Skeletal muscle cell (primary cell): ENCODE results near the gene CNBP.
"Not testable (repeated sequence)": the region's sequence is repeated elsewhere in the genome, so short reads cannot be mapped to it uniquely, and the experiment has no call there.

Experiments used
- DNase-seq: peaks from one replicate; pipeline ENCODE4 v3.0.0-alpha.2; 2010; ENCODE audit warnings: low read depth
- H3K4me3 ChIP-seq: 2 replicates; pipeline ENCODE4 v1.5.1; 2011; ENCODE audit warnings: low read depth, mild to moderate bottlenecking, control low read depth, low read length, moderate library complexity

The CNBP gene

DNA sequence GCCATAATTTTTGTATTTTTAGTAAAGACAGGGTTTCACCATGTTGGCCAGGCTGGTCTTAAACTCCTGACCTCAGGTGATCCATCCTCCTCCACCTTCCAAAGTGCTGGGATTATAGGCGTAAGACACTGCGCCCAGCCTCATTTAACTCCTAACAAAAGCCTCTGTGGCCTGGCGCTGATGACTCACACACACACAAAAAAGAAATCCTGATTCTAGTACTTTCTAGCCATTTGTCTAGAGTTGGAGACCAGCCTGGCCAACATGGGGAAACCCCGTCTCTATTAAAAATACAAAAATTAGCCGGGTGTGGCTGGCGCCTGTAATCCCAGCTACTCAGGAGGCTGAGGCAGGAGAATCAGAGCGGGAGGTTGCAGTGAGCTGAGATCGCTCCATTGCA is 6.1 kb upstream of the CNBP start:
- not testable (repeated sequence) for H3K4me3 ChIP-seq, DNase-seq

DNA sequence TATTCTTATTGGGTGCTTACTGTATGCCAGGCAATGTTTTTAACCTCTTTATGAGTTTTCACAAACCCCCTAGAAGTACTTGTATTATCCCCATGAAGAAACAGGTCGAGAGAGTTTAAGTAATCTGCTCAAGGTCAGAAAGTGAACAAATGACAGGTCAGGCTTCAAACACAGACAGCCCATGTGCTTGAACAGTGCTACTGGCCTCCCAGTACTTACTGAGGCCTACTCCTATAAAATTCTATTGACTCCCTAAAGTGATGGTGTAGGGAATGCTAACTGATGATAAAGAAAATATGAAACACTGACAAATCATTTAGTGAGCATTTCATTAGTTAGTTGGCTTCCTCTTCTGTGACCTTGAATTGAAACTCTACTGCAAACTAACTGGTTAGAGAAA is 4.2 kb upstream of the CNBP start:
- no peak overlapping the region for H3K4me3 ChIP-seq
- DNase-seq: no peak

DNA sequence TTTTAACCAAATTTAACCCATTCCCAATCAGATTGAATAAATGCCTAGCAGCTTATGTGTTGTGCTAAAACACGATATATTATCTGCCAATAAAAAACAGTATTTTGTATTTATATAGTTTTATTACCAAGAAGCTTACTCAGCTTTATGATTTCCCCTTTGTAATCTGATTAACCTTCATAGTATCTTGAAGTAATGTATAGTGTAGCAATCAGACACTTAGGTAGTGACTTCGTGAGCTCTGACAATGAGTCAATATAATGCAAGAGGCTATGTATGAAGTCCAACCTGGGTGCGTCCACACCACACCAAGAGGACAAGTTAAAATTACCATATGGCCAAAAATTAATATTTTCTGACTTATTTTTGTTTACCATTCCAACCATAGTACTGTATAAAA is 2.1 kb upstream of the CNBP start:
- H3K4me3 ChIP-seq: no peak overlapping the region
- DNase-seq: no peak

DNA sequence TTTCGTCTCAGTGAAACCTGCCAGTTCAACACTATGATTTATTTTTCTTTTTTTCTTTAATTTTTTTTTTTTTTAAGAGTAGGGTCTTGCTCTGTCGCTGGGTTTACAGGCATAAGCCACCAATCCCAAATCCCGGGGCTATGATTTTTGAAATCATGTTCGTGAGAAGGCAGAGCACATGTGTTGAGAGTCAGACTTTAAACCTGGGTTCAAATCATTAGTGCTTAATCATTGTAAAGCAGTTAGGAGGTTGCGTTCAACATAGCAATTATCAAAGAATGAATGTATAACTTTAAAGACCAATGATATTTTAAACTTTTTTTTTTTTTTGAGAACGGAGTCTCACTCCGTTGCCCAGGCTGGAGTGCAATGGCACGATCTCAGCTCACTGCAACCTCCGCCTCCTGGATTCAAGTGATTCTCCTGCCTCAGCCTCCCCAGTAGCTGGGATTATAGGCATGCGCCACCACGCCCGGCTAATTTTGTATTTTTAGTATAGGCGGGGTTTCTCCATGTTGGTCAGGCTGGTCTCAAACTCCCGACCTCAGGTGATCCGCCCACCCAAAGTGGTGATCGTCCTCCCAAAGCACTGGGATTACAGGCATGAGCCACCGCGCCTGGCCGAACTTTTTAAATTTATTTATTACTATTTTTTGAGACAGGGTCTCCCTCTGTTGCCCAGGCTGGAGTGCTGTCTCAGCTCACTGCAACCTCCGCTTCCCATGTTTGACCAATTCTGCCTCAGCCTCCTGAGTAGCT is 1.3 kb upstream of the CNBP start:
- DNase-seq: not testable (repeated sequence)
- peak overlapping the region; percentile 84 for H3K4me3 ChIP-seq

DNA sequence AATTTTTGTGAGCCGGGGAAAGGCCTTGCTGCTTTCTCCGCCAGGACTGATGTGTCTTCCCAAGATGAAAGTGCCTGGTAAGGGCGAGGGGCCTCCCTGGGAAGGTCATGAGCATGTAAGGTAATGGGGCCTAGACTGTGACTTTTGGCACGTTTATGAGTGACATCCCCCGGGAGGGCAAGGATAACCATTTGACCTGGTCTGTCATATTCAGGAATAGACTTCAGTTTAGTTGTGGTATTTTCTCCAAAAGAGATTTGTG is 631 bp upstream of the CNBP start:
- DNase-seq: no peak
- peak overlapping the region; percentile 84 for H3K4me3 ChIP-seq

DNA sequence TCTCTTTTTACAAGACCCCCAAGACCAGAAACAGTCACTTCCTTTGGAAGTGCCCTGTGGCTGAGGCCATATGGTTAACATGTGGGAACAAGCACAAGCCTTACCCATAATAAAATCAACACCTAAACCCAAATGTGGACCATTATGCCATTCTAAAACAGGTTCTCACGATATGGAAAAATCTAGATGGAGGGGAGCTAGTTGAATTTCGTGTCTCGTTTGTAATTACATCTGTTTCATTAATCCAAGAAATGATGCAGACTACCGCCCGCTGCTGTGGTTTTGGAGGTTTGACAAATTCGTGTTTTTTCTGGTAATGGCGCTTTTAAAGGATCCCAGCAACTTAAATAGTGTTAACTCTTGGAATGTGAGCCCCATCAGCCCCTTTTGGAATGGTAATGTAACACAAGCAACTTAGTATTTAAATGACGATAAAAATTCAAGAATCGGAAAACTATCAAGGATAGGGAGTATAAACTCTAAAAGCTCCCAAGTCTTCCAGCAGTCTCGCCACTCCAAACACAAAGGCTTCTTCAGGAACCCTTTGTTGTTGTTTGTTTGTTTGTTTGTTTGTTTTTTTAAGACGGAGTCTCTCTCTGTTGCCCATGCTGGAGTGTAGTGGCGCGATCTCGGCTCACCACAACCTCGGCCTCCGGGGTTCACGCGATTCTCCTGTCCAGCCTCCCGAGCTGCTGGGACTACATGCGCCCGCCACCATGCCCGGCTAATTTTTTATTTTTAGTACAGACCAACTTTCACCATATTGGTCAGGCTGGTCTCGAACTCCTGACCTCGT is 1.1 kb downstream of the CNBP start:
- no peak for DNase-seq
- H3K4me3 ChIP-seq: peak overlapping the region; percentile 84

DNA sequence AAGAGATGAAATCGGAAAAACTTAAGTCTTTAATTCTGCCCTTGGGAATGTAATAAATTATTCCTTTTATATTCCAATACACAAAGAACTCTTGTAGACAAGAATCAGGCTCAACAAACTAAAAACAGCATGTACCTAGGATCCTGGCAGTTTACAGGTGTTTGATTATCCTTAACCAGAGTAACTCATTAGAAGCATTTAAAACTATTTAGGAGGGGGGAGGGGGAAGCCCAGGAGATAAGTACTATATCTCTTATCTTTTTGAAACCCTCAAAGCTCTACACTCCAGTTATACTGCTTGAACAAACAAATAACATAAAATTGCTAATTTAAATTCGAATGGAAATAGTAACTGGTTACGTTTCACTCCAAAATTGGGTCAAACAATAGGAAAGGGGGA is 1.9 kb downstream of the CNBP start:
- DNase-seq: no peak
- H3K4me3 ChIP-seq: peak overlapping the region; percentile 84

DNA sequence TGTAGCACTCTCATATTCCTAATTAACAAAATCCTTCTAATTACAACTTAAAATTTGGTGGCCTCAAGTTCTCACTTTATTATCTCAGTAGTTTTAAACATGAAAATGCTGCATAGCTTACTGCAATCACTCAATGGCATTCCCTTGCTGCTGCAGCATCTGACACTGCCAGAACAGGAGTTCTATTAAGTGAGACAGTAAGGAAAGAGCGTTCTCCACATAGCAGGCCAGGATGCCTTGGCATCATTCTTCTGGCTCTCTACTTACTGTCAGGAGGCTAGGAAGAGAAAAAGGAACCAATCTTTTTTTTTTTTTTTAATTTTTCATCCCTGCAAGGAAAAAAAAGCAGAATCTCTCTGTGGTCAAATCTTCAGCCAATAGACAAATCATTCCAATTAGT is 3.2 kb downstream of the CNBP start:
- DNase-seq: no peak
- peak overlapping the region; percentile 4 for H3K4me3 ChIP-seq

DNA sequence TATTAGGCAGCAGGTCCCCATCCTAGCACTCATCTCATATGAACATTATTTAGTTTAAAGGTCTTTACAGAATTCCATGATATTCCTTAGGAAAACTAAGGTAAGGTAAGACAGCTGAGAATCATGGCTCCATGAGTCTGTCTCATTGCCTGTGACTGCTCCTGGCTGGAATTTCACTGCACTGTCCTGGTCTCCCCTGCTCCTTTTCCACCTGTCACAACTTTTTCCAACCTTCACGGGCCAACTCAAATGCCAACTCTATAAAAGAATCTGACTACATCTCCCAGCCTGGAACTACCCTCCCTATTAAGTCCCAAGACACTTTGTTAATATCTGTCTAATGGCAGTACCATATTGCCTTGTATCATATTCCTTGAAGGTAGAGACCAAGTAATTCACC is 7.6 kb downstream of the CNBP start:
- no peak for DNase-seq
- H3K4me3 ChIP-seq: no peak overlapping the region

DNA sequence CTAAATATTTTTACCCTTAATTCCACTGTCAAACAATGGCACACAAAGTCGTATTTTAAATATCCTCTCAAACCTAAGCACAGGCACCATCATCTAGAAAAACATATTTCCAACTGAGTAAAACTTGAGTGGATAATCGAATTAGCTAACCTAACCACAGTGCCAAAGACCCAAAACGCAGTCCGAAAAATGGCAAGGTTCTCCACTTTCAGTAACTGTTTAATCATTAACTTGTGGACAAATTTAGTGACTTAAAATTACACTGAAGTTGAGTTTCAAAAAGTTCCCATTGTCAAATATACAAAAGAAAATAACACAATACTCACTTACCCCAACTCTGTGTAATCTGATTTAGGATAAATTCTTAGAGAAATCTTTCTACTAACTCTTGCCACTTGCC is 10.0 kb downstream of the CNBP start:
- no peak for DNase-seq
- H3K4me3 ChIP-seq: no peak overlapping the region

DNA sequence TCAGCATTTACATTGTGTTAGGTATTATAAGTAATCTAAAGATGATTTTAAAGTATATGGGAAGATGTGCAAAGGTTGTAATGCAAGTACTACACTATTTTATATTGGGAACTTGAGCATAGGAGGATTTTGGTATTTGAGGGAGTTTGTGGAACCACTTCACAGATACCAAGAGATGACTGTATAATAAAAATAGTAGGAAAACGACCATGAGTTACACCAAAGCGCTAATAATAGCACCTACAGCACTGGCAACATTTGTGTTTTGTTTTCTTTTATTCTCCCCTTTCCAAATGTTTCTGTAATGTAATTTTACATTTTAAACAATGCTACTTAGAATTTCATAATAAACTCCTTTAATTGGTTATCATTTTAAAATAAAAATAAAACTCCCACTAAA is 10.5 kb downstream of the CNBP start:
- no peak overlapping the region for H3K4me3 ChIP-seq
- no peak for DNase-seq

DNA sequence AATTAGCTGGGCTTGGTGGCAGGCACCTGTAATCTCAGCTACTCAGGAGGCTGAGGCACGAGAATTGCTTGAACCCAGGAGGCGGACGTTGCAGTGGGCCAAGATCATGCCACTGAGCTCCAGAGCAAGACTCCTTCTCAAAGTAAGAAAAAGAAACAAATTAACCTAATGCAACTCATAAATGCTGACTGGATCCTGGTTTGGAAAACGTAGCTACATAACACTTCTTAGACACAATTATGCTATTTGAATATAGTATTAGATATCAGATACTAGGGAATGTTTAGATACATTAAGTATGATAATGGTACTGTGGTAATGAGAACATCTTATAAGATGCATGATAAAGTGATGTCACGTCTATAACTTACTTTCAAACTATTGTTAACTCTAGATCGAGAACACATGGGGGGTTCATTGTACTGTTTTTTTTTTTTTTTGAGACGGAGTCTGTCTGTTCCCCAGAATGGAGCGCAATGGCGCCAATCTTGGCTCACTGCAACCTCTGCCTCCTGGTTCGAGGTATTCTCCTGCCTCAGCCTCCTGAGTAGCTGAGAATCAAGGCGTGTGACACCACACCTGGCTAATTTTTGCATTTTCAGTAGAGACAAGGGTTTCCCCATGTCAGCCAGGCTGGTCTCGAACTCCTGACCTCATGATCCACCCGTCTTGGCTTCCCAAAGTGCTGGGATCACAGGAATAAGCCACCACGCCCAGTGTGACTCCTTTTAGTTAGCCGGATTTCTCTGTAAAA is 16.9 kb downstream of the CNBP start:
- H3K4me3 ChIP-seq: no peak overlapping the region
- DNase-seq: no peak

DNA sequence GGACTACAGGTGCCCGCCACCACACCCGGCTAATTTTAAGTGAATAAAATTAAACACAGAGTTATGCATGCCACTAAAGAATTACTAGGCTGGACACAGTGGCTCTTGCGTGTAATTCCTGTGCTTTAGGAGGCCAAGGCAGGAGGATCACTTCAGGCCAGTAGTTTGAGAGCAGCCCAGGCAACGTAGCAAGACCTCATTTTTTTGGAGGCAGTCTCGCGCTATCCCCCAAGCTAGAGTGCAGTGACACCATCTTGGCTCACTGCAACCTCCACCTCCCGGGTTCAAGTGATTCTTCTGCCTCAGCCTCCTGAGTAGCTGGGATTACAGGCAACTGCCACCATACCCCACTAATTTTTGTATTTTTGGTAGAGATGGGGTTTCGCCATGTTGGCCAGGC is 18.1 kb downstream of the CNBP start:
- H3K4me3 ChIP-seq, DNase-seq: not testable (repeated sequence)

DNA sequence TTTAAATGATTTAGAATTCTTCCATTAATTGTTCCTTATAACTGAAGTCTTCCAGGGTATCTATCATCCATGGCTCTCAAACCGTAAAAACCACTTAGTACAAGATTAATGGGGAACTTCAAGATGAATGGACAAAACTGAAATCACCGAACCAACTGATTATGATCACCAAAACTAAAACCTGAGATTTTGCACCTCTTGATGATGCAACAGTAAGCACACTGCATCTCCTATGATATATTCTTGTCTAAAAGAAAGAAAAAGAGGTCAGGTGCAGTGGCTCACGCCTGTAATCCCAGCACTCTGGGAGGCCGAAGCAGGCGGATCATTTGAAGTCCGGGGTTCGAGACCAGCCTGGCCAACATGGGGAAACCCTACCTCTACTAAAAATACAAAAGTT is 19.2 kb downstream of the CNBP start:
- H3K4me3 ChIP-seq: no peak overlapping the region
- DNase-seq: no peak

DNA sequence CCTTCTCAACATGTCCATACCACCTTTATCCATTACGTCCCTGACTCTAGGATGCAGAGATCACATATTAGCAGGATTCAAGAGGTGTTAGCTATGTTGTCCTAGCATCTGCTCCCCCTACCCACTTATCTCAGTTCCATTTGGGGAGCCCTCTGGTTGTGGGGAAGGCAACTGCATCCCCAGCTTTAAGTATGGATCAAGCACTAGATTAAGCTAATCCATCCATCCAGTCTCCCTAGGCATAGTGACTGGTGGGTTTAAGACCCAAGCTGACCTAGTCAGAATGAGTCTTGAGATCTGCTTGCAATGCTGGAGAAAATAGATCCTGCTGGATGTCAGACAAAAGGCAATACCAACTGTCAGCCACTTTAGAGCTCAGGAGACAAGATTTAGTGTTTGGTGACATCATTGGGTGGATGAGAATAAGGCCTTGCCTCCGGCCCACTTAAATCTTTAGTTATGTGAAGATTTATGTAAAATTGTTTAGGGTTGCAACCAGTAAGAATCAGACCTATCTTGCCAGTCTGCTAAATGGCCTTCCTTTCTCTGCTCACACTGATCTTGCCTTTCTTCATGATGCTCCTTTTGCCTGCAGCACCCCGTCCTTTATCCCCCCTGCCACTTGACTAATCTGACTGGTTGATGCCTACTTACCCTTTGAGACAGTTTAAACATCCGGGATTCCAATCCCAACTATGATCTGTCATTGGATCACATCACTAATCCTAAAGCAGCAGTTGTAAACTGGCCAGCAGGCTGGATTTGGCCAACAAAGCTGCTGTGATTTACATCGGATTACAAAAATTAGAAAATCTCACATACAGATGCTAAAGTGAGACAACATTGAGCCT is 20.7 kb downstream of the CNBP start:
- no peak overlapping the region for H3K4me3 ChIP-seq
- DNase-seq: no peak

DNA sequence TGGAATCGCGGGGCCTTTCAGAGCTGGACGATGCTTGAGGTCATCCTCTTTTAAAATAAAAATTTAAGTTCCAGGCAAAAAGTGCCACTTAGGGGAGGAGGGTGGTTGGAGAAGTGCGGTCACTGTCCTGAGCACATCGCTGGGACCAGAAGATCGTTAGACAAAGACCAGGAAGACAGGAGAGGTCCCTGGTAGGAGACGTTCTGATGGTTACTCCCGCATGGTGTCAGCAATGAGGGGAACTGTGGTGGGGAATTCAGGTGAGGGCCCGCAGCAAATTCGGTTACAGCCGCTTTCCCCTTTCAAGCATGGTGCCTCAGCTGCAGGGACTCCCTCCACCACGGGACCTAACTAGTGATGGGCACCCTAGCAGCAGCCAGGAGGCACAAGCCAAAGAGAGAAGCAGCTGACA is 21.8 kb downstream of the CNBP start:
- DNase-seq: no peak
- peak overlapping the region; percentile 68 for H3K4me3 ChIP-seq

DNA sequence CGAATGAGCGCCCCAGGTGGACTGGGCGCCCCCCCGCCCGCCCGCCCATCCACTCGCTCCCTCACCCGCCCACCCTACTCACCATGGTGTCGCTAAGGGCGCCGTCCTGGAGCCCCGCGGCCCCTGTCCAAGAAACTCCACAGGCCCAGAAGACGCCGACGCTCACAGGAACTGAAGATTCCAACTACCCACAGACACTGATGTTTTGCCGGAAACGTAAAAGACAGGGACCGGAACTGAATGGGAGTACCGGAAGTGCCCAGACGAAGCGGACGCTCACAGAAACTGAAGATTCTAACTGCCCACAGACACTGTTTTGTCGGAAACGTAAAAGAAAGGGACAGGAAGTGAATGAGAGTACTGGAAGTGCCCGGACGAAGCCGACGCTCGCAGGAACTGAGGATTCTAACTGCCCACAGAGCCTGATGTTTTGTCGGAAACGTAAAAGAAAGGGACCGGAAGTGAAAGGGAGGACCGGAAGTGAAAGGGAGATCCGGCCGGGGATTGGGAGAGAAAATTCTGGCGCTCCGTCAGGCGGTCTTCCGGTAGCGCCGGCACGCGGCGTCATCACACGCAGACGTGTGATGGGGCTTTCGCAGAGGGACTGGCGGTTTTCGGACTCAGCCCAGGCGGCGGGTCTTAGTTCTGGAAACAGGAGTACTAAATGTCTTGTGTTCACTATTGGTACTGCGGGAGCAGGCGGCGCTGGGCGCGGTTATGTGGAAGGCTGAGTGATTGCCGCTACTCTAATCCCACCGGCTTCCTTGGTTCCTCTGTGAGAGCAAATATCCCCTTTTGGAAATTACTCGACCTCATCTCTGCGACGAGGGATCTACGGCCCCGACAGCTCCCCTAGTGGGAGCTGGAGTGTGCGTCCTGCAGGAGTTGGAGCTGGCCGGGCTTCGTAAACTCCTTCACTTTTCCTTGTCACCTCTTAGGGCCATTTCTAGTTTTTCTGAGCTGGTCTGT is 22.5 kb downstream of the CNBP start, which contains the start of gene ISY1:
TSS of gene ISY1 (minus strand) at position 173 of the 969 bp plus-strand sequence. CDS start at position 85, 88 bp downstream.
- H3K4me3 ChIP-seq: peak within 1 kb of the TSS; percentile 68
- peak; percentile 85 for DNase-seq

DNA sequence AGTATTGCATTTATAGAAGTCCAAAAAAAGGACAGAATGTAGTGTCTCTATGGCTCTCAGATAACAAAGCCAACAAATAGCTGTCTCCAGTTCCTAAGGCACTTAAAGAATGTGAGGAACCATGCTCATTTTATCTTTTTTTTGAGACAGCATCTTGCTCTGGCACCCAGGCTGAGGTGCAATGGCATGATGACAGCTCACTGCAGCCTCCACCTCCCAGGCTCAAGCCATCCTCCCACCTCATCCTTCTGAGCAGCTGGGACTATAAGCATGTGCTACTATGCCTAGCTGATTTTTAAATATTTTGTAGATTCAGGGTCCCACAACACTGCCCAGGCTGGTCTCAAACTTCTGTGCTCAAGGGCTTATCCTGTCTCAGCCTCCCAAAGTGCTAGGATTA is 38.9 kb downstream of the CNBP start:
- DNase-seq: no peak
- H3K4me3 ChIP-seq: no peak overlapping the region
